HPDE6-E6E7 (cell line): Measurements from ENCODE around the gene RIMBP2.

ENCODE experiments used
- DNase-seq: peaks from one replicate; pipeline ENCODE4 v3.0.0; 2011; ENCODE audit warnings: missing footprints; ENCODE audit errors: extremely low spot score

RIMBP2 gene

DNA sequence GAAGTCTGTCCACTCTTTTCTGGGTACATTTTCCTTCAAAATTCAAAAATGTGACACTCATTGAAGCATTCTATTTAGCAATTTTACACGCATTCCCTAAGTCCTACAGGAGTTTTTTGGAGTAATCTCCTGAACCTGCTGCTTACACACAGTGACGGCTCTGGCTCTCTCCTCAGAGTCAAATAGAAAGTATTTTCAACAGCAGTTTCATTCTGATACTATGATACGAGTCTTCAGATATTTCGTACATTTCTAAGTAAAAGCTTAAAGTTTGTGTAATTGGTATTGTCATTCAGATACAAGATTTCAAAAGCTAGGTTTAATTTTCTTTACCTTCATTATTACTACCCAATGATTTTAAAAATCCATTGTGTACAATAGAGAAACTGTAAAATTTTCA lies 342.0 kb downstream of the RIMBP2 start:
- DNase-seq, result no peak

DNA sequence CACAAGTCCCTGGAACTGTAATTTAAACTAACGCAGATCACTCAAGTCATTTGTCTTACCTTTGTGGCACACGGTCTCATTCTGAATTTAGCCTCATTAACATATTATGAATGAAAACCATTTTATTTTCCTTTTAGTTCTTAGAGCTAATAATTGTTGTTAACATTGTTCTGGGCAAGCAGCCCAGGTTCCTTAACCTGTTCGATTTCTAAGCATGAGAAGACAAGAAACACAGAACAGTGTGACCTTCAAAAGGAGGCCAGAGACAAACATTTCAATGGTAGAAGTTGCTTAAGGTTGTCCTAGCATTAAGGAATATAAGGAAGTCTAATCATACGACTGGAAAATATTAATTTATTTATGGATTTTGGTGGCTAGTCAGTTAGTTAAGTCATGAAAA lies 343.2 kb downstream of the RIMBP2 start:
- DNase-seq, result no peak

DNA sequence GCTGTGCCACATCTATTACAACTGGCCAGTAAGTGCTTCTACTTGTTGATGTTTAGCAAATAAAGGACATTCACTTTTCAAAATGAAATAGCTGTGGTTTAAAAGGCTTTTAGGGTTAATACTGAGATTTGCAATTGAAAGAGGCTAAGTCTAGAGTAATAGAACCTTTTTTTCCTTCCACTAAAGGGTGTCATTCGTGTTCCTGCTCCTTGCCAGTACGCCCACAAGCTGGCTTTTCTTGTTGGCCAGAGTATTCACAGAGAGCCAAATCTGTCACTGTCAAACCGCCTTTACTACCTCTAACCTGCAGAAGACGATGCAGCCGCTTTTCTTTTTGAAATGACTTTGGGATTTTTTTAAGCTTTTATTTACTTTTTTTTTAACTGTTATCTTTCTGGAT lies 344.8 kb downstream of the RIMBP2 start:
- no peak for DNase-seq

DNA sequence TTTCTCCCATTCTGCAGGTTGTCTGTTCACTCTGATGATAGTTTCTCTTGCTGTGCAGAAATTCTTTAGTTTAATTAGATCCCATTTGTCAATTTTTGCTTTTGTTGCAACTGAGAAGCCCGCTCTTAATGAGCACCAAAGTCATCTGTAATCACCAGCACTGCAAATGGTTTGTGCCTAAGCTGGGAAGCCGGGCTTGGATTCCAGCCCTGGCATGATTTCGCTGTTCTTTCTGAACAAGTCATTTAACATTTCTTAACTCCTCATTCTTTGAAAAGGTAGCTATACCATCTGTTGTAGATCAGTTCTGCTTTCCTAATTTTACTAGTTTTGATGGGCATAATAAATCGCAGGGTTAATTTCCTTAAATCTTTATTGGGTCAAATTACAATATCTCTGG lies 346.3 kb downstream of the RIMBP2 start:
- no peak for DNase-seq

DNA sequence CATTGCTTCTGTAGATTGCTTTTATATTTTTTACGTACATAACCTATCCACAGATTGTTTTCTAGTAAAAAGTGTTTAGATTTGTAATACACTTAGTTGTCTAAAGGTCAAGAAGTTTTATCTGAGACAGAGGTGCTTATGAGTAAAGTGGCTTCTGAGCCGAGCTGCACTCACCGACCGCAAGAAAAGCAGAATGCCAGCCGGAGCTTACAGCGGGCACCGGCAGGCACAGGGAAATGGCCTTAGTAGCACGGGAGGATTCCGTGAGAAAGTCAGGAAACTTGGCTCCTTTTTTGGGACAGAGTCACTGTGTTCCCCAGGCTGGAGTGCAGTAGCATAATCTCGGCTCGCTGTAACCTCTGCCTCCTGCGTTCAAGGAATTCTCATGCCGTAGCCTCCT lies 348.6 kb downstream of the RIMBP2 start:
- DNase-seq, result no peak

DNA sequence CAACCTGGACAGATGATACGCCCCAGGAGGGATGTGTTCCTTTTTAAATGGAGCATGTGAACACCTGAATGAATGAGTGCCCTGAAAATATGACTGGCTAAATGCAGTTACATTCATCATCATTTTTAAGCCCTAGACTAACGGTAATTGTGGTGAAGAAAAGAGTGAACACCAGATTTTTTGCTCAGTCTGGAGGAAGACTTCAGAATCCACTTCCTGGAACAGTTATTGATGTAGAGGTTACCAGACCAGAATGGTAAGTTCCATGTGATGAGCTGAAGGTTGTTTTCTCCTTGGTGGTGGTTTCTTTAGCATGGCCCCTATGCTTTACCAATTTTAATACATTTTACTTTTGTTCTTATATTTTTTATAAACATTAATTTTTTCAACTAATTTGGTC lies 349.1 kb downstream of the RIMBP2 start:
- DNase-seq, result no peak

DNA sequence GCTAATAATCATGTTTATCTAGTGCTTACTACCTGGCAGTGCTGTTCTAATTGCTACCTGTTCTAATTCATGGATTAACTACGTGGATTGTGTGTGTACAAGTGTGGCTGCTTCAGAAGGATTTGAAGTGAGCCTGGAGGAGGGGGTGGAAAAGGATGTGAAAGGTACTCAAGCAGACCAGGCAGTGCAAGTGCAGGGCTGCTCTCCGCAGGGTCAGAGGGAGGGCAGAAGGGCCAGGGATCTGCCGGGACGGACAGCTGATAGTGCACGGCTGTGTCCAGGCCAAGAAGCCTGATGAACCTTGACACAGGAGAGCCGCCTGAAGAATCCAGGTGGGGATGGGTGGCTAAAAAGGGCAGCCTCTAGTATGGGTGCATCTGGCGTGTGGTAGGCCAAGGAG lies 349.9 kb downstream of the RIMBP2 start:
- DNase-seq, result no peak

DNA sequence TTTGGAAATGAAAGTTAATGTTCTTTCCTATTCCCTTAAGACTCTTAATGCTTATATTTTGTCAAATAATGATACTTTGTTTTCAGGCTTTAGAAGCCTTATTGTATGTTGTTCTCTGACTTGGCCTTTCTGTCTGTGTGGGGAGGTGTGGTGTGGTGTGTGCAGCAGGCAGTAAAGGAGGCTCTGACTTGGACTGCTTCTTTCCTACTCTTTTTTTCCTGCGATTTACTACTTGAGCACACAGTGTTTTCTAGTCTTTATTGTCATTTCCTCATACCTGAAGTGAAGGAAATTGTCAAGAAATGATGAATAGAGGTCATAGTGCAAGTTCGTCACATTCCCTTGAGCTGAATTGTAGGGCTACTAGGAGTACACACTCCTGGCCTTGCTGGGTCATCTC lies 351.5 kb downstream of the RIMBP2 start:
- no peak for DNase-seq

DNA sequence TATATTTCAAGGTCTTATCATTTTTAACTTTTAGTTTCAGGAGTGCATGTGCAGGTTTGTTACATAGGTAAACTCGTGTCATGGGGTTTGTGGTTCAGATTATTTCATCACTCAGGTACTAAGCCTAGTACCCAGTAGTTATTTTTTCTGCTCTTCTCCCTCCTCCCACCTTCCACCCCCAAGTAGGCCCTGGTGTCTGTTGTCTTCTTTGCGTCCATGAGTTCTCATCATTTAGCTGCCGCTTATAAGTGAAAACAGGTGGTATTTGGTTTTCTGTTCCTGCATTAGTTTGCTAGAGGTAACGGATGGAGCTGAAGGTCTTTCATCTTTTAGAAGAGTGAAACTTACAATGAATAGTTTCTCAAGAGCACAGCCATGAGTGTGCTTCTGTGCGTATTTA lies 354.0 kb downstream of the RIMBP2 start:
- no peak for DNase-seq

DNA sequence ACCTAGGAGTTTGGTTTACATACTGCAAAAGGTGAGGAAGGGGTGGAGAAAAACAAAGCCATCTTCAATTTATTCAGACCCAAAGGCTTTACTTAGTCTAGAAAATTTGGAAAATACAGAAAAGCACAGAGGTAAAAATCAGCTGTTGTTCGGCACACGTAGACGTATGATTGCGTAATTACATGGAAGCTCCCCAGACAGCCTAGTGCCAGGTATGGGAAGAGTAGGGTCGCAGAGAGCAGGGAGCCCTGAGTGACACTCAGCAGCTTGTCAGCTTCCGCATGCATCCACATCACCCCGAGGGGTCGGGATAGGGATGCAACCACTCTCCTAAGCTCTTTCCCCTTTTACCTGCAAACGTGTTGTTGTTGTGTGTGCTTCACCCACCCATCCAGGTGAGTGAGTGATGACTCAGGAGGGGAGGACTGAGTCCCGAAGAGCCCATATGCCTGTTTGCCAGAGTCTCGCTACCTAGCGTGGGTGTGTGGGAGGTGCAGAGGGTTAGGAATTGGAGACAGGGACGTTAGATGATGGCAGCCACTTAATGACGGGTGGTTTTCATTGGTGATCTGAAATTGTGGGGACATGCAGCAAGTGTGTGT lies 358.3 kb downstream of the RIMBP2 start:
- no peak for DNase-seq

DNA sequence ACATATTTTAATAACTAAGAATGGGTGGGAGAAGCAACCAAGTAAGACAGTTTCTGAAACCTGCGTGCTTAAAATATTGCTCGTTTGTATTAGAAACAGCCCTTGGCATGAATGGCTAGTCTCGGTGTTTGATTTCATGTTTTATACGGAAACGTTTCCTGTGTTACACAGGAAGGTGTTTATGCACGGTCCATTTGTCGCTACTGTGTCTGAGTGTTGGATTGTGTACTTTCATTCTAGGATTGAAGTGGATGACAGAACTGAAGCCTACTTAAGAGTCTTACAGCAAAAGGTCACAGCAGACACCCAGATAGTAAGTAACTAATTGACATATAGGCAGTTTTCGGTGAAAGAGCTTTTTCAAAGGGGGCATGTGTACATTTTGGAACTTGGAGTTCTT lies 358.9 kb downstream of the RIMBP2 start:
- DNase-seq, result no peak

DNA sequence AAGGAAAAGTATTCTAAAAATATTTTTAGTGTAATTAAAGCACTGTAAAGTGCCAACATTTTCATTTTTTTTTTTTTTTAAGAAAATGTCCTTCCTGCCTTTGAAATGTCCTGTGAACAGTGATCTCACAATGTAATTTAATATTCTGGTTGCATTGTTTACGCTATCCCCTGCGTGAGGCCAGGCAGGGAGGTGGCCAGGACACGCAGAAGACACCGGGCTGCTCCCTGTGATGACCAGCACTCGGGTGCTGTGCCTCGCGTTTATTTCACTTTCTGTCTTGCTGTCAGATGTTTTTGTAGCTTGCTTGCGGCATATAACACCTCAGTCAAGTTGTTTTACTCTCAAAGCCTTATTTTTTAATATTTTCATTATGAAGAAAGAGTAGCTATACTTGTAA lies 359.9 kb downstream of the RIMBP2 start:
- no peak for DNase-seq

DNA sequence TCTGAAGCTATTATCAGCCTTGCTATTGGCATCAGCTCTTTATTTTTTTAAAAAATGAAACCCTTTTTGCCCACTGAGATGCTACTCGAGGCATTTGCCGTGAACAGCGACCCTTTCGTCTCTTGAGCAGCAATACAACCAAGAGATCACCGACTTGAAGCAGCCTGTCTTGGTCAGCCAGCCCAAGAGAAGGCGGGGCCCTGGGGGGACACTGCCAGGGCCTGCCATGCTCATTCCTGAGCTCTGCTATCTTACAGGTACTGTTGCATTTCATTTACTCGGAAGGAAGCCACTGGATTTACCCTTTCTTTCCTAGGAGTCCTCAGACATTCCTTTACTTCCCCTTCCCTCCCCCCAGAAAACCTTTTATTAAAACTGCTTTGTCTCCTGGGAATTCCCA lies 361.7 kb downstream of the RIMBP2 start:
- no peak for DNase-seq

DNA sequence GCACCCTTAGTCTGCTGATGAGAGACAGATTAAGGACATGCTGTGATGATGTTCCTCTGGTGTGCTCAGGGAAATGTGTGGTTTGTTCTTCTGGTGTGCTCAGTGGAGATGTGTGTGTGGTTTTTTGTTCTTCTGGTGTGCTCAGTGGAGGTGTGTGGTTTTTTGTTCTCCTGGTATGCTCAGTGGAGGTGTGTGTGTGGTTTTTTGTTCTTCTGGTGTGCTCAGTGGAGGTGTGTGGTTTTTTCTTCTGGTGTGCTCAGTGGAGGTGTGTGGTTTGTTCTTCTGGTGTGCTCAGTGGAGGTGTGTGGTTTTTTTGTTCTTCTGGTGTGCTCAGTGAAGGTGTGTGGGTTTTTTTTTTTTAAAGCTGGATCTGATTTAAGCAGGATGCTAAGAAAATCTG lies 363.0 kb downstream of the RIMBP2 start:
- no peak for DNase-seq

DNA sequence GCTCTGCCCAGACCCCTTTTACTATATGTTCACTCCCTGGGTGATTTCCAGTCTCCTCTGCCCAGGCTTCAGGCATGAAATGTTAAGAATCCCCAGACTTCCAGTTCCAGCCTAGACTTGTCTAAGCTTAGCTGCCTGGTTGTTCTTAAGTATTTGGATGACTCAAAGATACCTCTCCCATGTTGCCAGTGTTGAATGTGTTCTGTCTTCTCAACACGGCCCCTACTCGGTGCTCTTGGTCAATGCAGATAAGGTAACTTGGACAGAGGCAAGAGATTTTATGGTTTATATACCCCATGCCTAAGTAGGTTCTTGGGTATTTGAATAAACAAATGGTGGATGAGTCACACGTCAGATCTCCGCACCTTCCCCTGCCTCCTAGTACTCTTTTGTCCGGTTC lies 364.8 kb downstream of the RIMBP2 start:
- no peak for DNase-seq

DNA sequence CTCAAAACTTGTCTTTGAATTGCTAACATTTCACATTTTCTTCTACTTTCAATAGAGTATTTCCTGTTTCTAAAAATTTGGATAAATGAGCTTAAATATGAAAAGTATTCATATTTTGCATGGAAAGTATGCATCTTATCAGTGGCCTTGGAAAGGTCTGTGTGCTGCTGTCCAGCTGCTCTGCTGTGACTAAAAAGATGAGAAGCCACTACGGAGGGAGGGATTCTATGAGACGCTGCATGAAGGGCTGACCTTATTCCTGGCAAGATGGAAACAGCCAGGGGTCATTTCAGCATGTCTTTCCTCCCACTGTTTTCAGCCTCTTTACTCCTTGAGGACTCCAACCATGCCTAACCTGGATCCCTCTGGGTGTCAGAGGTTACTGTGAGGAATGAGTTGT lies 365.4 kb downstream of the RIMBP2 start:
- DNase-seq, result no peak

DNA sequence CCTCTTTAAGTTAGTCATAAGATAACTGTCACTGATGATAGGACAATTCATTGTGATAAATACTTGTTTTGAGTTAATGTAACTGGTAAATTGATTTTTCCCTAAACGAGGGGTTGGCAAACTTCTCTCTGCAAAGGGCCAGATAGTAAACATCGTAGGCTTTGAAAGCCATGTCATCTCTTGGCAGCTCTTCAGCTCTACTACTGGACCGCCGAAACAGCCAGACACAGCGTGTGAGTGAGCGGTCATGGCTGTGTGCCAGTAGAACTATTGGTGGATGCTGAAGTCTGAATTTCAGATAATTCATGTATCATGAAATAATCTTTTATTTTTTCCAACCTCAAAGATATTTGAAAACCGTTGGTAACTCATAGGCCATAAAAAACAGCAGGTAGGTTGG lies 368.5 kb downstream of the RIMBP2 start:
- no peak for DNase-seq
